Middle frontal gyrus (tissue), 1 donor: ENCODE results near the gene RAB17.

Source experiments
- DNase-seq: peaks from one replicate; pipeline ENCODE4 v3.0.0-alpha.2; 2015; ENCODE audit warnings: low spot score; ENCODE audit errors: extremely low spot score

Gene RAB17

GRCh38 chr2:237564526-237565131, 25.9 kb downstream of the RAB17 start:
- no peak for DNase-seq

GRCh38 chr2:237563816-237564215, 26.7 kb downstream of the RAB17 start:
- DNase-seq: no peak

- DNase-seq: no peak
Observed at GRCh38 chr2:237561221-237561620, 29.3 kb downstream of the RAB17 start.

- no peak for DNase-seq
Observed at GRCh38 chr2:237558961-237559641, 31.4 kb downstream of the RAB17 start.

GRCh38 chr2:237557633-237558015, 32.9 kb downstream of the RAB17 start:
- no peak for DNase-seq

GRCh38 chr2:237556773-237557632, 33.5 kb downstream of the RAB17 start:
- no peak for DNase-seq

- DNase-seq: no peak
Observed at GRCh38 chr2:237555560-237555959, 35.0 kb downstream of the RAB17 start.

GRCh38 chr2:237553948-237554347, 36.6 kb downstream of the RAB17 start:
- no peak for DNase-seq

- no peak for DNase-seq
Observed at GRCh38 chr2:237552908-237553307, 37.6 kb downstream of the RAB17 start.

- no peak for DNase-seq
Observed at GRCh38 chr2:237551071-237551574, 39.4 kb downstream of the RAB17 start.

GRCh38 chr2:237549643-237550415, 40.7 kb downstream of the RAB17 start:
- DNase-seq: no peak

- no peak for DNase-seq
Observed at GRCh38 chr2:237549216-237549615, 41.3 kb downstream of the RAB17 start.

GRCh38 chr2:237547841-237548416, 42.6 kb downstream of the RAB17 start:
- no peak for DNase-seq

GRCh38 chr2:237546876-237547395, 43.6 kb downstream of the RAB17 start:
- no peak for DNase-seq

GRCh38 chr2:237546040-237546875, 44.3 kb downstream of the RAB17 start:
- no peak for DNase-seq

- DNase-seq: no peak
Observed at GRCh38 chr2:237542001-237542704, 48.4 kb downstream of the RAB17 start.

- DNase-seq: no peak
Observed at GRCh38 chr2:237541243-237541642, 49.3 kb downstream of the RAB17 start.

- DNase-seq: no peak
Observed at GRCh38 chr2:237540823-237541222, 49.7 kb downstream of the RAB17 start.

- no peak for DNase-seq
Observed at GRCh38 chr2:237540223-237540775, 50.2 kb downstream of the RAB17 start.
